ENCODE measurements around the gene EVC.

DNA sequence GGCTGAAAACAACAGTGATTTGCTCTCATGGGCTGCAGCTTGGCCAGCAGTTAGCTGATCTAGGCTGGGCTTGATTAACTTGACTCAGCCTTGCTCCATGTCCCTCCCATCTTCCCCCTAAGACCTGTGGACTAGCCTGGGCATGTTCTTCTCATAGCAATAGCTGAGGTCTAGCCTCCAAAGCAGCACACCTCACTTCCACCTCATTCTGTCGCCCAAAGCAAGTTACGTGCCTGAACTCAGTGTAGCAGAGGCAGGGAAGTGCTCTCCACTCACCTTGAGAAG, 62.2 kb downstream of the EVC start:
- TF ChIP-seq, protein P1, sequence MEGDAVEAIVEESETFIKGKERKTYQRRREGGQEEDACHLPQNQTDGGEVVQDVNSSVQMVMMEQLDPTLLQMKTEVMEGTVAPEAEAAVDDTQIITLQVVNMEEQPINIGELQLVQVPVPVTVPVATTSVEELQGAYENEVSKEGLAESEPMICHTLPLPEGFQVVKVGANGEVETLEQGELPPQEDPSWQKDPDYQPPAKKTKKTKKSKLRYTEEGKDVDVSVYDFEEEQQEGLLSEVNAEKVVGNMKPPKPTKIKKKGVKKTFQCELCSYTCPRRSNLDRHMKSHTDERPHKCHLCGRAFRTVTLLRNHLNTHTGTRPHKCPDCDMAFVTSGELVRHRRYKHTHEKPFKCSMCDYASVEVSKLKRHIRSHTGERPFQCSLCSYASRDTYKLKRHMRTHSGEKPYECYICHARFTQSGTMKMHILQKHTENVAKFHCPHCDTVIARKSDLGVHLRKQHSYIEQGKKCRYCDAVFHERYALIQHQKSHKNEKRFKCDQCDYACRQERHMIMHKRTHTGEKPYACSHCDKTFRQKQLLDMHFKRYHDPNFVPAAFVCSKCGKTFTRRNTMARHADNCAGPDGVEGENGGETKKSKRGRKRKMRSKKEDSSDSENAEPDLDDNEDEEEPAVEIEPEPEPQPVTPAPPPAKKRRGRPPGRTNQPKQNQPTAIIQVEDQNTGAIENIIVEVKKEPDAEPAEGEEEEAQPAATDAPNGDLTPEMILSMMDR (IDR thresholded peaks at IDR 0.05): no peak
- no peak for TF ChIP-seq EP300 (IDR thresholded peaks at IDR 0.05)
